Smooth muscle cell (in vitro differentiated cells): Measurements from ENCODE around the gene DUS1L. TPM values are rescaled to one million over a fixed set of nuclear protein-coding genes. Genes with fewer than 3 reads are reported as not detected.

ENCODE experiments used
- DNase-seq: peaks from one replicate; lab custom pipeline; 2025; ENCODE audit not compliant: unreplicated experiment; lab: John Stamatoyannopoulos, UW
- H2AFZ ChIP-seq: fragments of 200-600 bp; sonication (generic); 2 replicates; pipeline ENCODE4 v1.6.0; 2016; ENCODE audit warnings: antibody characterized with exemption, low read depth, mild to moderate bottlenecking
- H3F3A ChIP-seq: fragments of 200-600 bp; sonication (generic); 2 replicates; pipeline ENCODE4 v1.6.0; 2017; ENCODE audit warnings: antibody characterized with exemption, low read depth
- H3K27ac ChIP-seq: fragments of 200-600 bp; sonication (generic); 2 replicates; pipeline ENCODE4 v1.5.1; 2016; ENCODE audit warnings: low read depth, mild to moderate bottlenecking
- H3K27me3 ChIP-seq: fragments of 200-600 bp; sonication (generic); 2 replicates; pipeline ENCODE4 v1.6.1; 2016; ENCODE audit warnings: low read depth, mild to moderate bottlenecking
- H3K36me3 ChIP-seq: fragments of 200-600 bp; sonication (generic); 2 replicates; pipeline ENCODE4 v1.5.1; 2016; ENCODE audit warnings: low read depth
- H3K4me1 ChIP-seq: fragments of 200-600 bp; sonication (generic); 2 replicates; pipeline ENCODE4 v1.5.1; 2016; ENCODE audit warnings: low read depth
- H3K4me2 ChIP-seq: fragments of 200-600 bp; sonication (generic); 2 replicates; pipeline ENCODE4 v1.6.0; 2016; ENCODE audit warnings: mild to moderate bottlenecking
- H3K4me3 ChIP-seq: fragments of 200-600 bp; sonication (generic); 2 replicates; pipeline ENCODE4 v1.5.1; 2016; ENCODE audit warnings: mild to moderate bottlenecking
- H3K79me2 ChIP-seq: fragments of 200-600 bp; sonication (generic); 2 replicates; pipeline ENCODE4 v1.6.0; 2016; ENCODE audit warnings: low read depth, mild to moderate bottlenecking
- H3K9ac ChIP-seq: fragments of 200-600 bp; sonication (generic); 2 replicates; pipeline ENCODE4 v1.6.0; 2016; ENCODE audit warnings: low read depth
- H3K9me3 ChIP-seq: fragments of 200-600 bp; sonication (generic); replicated peaks from 2 replicates; pipeline ENCODE4 v1.5.1; 2016; ENCODE audit warnings: low read depth
- H4K20me1 ChIP-seq: fragments of 200-600 bp; sonication (generic); 2 replicates; pipeline ENCODE4 v1.6.0; 2016; ENCODE audit warnings: low read depth
- CTCF ChIP-seq: fragments of 200-600 bp; sonication (generic); IDR thresholded peaks from 2 replicates; pipeline ENCODE4 v1.5.1; 2017; ENCODE audit warnings: borderline replicate concordance, mild to moderate bottlenecking, antibody characterized with exemption; ENCODE audit not compliant: insufficient read depth, poor library complexity, severe bottlenecking
- WGBS: methylation state at CpG from one replicate; pipeline ENCODE4 v1.1.7; 2016; ENCODE audit warnings: low lambda C conversion rate; 5-methylcytosine and 5-hydroxymethylcytosine counted together
- polyA plus RNA-seq: library from polyadenylated mRNA; unstranded; fragments of >200 nt; fragmentation: Nextera tagmentation; extraction: Ambion mirVana; gene quantifications from 2 replicates; pipeline ENCODE4 v1.2.1, GENCODE V29; 2016
- total RNA-seq: library from RNA; depleted of rRNA; stranded (reverse); fragments of >200 nt; gene quantifications from 2 replicates; pipeline ENCODE4 v1.2.3, GENCODE V29; 2014

The DUS1L gene
- total and polyA plus RNA-seq, 2 experiments from 2014 or later: 49.4 to 125 TPM

- H3K36me3 ChIP-seq: no peaks in the 10 kb centered on the region
- H3K4me2 ChIP-seq: no peak overlapping the region
These were observed 31.1 kb downstream of the DUS1L start for GRCh38 chr17:82034371-82035011.

GRCh38 chr17:82033359-82034085 is 32.1 kb downstream of the DUS1L start:
- WGBS: 96% methylated on average over 31 of the region's 38 CpGs
- no peaks in the 10 kb centered on the region for H3K79me2 ChIP-seq

More at GRCh38 chr17:82034371-82035011, 31.1 kb downstream of the DUS1L start:
- Histone ChIP-seq H3K4me1 (peaks cover 6% of the 10 kb centered on the region), H3K27me3 (no peaks in the 10 kb centered on the region), H3K4me3 (no peak overlapping the region), H4K20me1 (no peaks in the 10 kb centered on the region), H3K9ac (no peak overlapping the region), H3F3A (peaks cover 6% of the 10 kb centered on the region), H3K9me3 (no peaks in the 10 kb centered on the region), H3K27ac (no peak overlapping the region), H2AFZ (no peak overlapping the region), H3K79me2 (no peaks in the 10 kb centered on the region)
- no peak for DNase-seq
- 86% methylated on average over 23 of the region's 23 CpGs for WGBS
- TF ChIP-seq CTCF: no peak

GRCh38 chr17:82031885-82032627 is 33.5 kb downstream of the DUS1L start:
- Histone ChIP-seq H3K27me3 (no peaks in the 10 kb centered on the region), H3K79me2 (no peaks in the 10 kb centered on the region), H3K9me3 (no peaks in the 10 kb centered on the region), H3K4me1 (peaks cover 6% of the 10 kb centered on the region), H4K20me1 (no peaks in the 10 kb centered on the region), H3K4me2 (peak overlapping the region; percentile 96), H3K27ac (no peak overlapping the region), H3K4me3 (peak overlapping the region; percentile 54), H3K36me3 (no peaks in the 10 kb centered on the region), H3F3A (peaks cover 6% of the 10 kb centered on the region), H2AFZ (no peak overlapping the region), H3K9ac (no peak overlapping the region)
- no peak for TF ChIP-seq CTCF
- WGBS: 12% methylated on average over 28 of the region's 59 CpGs
- DNase-seq: no peak

More at GRCh38 chr17:82033359-82034085, 32.1 kb downstream of the DUS1L start:
- no peak overlapping the region for H3K4me2 ChIP-seq
- H3K27ac ChIP-seq: no peak overlapping the region
- no peak overlapping the region for H3K9ac ChIP-seq
- no peak for DNase-seq
- H2AFZ ChIP-seq: no peak overlapping the region
- no peaks in the 10 kb centered on the region for H4K20me1 ChIP-seq
- H3K4me3 ChIP-seq: no peak overlapping the region
- peaks cover 6% of the 10 kb centered on the region for H3K4me1 ChIP-seq
- no peaks in the 10 kb centered on the region for H3K36me3 ChIP-seq
- no peaks in the 10 kb centered on the region for H3K9me3 ChIP-seq
- no peaks in the 10 kb centered on the region for H3K27me3 ChIP-seq
- no peak for TF ChIP-seq CTCF
- H3F3A ChIP-seq: peaks cover 6% of the 10 kb centered on the region
